ENCODE results near the gene CNNM2. TPM values are rescaled to one million over a fixed set of nuclear protein-coding genes. Genes with fewer than 3 reads are reported as not detected.

Gene CNNM2
- total RNA-seq, 2 donors from 2014 or later = 6.6 to 7.4 TPM

Other genes with a start within 250 kb of the CNNM2 start
- gene ARL3, start 203.9 kb upstream of the CNNM2 start, total RNA-seq = 10 to 100 TPM; 14.3 to 14.7 TPM
- 10 to 100 TPM; 18.0 to 28.0 TPM for gene SFXN2, start 203.7 kb upstream of the CNNM2 start, total RNA-seq
- gene WBP1L, start 174.3 kb upstream of the CNNM2 start, total RNA-seq = 10 to 100 TPM; 18.4 to 24.8 TPM
- gene CYP17A1, start 80.9 kb upstream of the CNNM2 start, total RNA-seq = not detected
- 10 to 100 TPM; 10.2 to 11.5 TPM for gene BORCS7, start 64.0 kb upstream of the CNNM2 start, total RNA-seq
- 1 to 10 TPM in 1 of 2 donors, not detected in 1; 1.6 TPM for gene AS3MT, start 48.8 kb upstream of the CNNM2 start, total RNA-seq

Data from activated T-helper 17 cell treated with anti-CD3 and anti-CD28 coated beads, Interleukin-2, amount 50 U/mL, for 72 hours (primary cell).